Suprapubic skin (tissue), 4 donors: ENCODE measurements around the gene DNLZ.

Source experiments
- CTCF ChIP-seq, 2 donors: fragments of 200-600 bp in 1 of 2; fragments of 450-650 bp in 1 of 2; sonication (generic) in 1 of 2; IDR thresholded peaks; one replicate each; pipeline ENCODE4 v1.5.1; 2016 to 2019; ENCODE audit warnings: antibody characterized with exemption in 2 of 2, mild to moderate bottlenecking in 1 of 2, moderate library complexity in 1 of 2
- EP300 ChIP-seq: sonication (generic); formaldehyde crosslinking; IDR thresholded peaks from one replicate; pipeline ENCODE4 v1.6.1; 2017; ENCODE audit warnings: antibody characterized with exemption
- POLR2AphosphoS5 ChIP-seq, 3 donors: sonication (generic); formaldehyde crosslinking; IDR thresholded peaks; one replicate each; pipeline ENCODE4 v1.6.1; 2017; ENCODE audit warnings: antibody characterized with exemption in 3 of 3

GRCh38 chr9:136346157-136346481, 17.4 kb downstream of the DNLZ start:
- TF ChIP-seq EP300 (no peak), CTCF (IDR thresholded peaks at IDR 0.05) (no peak), POLR2AphosphoS5 (IDR thresholded peaks at IDR 0.05) (no peak)
